ENCODE results near the gene IQCK.

Gene IQCK

GRCh38 chr16:19741354-19741753, 23.3 kb downstream of the IQCK start (continued):
- no peak for TF ChIP-seq AEBP2 (tag by site-specific recombination; IDR thresholded peaks at IDR 0.05; ENCODE audit: borderline replicate concordance)
- TF ChIP-seq ZNF660 (tag by site-specific recombination; IDR thresholded peaks at IDR 0.05): no peak
- no peak for TF ChIP-seq ZEB2 (tag by site-specific recombination; IDR thresholded peaks at IDR 0.05)
- TF ChIP-seq ZNF140 (tag by site-specific recombination; IDR thresholded peaks at IDR 0.05): no peak
- no peak for TF ChIP-seq ZNF341 (tag by site-specific recombination; IDR thresholded peaks at IDR 0.05; ENCODE audit: low read depth)
- TF ChIP-seq ZNF585B (tag by site-specific recombination; IDR thresholded peaks at IDR 0.05): no peak
- TF ChIP-seq ZNF513 (tag by site-specific recombination; IDR thresholded peaks at IDR 0.05): no peak
- no peak for TF ChIP-seq ZNF174 (tag by site-specific recombination; IDR thresholded peaks at IDR 0.05)

- Histone ChIP-seq H3K9me3 (ENCODE audit: control insufficient read depth, insufficient read depth, low read depth, low read length) (no peaks in the 10 kb centered on the region), H3K27ac (ENCODE audit: extremely low read depth, low read depth, low read length) (no peak overlapping the region), H3K4me1 (ENCODE audit: control insufficient read depth, insufficient read depth, low read length) (0 out of 2 replicates have a peak, but pooled peaks cover 2% of the 10 kb centered on the region), H3K4me3 (ENCODE audit: low read depth, low read length) (no peak overlapping the region), H3K36me3 (ENCODE audit: control insufficient read depth in 2 of 2, insufficient read depth in 1 of 2, low read length in 2 of 2) (no peaks in the 10 kb centered on the region)
- POLR2A ChIA-PET: no interaction called here
- CTCF ChIA-PET: interaction anchor here (0.7 kb wide), 1 partner anchor 40 kb away, joined by 3 read pairs; no protein-coding TSS in a partner anchor
- TF ChIP-seq ZFHX2 (tag by site-specific recombination; conservative IDR thresholded peaks at IDR 0.05) (peak; percentile 76), ZNF707 (tag by site-specific recombination; IDR thresholded peaks at IDR 0.05) (no peak), EGR2 (tag by site-specific recombination; IDR thresholded peaks at IDR 0.05; ENCODE audit: low read depth) (peak; percentile 71; the same call in 1 of the 2 replicates)
Observed at GRCh38 chr16:19743816-19744159, 25.7 kb downstream of the IQCK start.

GRCh38 chr16:19744670-19745069, 26.6 kb downstream of the IQCK start:
- no peak overlapping the region for H3K4me3 ChIP-seq (ENCODE audit: low read depth, low read length)
- H3K4me1 ChIP-seq (ENCODE audit: control insufficient read depth, insufficient read depth, low read length): 0 out of 2 replicates have a peak, but pooled peaks cover 2% of the 10 kb centered on the region
- no peak for TF ChIP-seq GLIS2 (tag by site-specific recombination; IDR thresholded peaks at IDR 0.05)
- peak; percentile 27; the same call in 1 of the 2 replicates for TF ChIP-seq PRDM6 (tag by site-specific recombination; IDR thresholded peaks at IDR 0.05)
- no peaks in the 10 kb centered on the region for H3K9me3 ChIP-seq (ENCODE audit: control insufficient read depth, insufficient read depth, low read depth, low read length)
- H3K36me3 ChIP-seq (ENCODE audit: control insufficient read depth in 2 of 2, insufficient read depth in 1 of 2, low read length in 2 of 2): no peaks in the 10 kb centered on the region
- ChIA-PET CTCF (no interaction called here), POLR2A (no interaction called here)
- H3K27ac ChIP-seq (ENCODE audit: extremely low read depth, low read depth, low read length): no peak overlapping the region

- Histone ChIP-seq H3K4me3 (ENCODE audit: low read depth, low read length) (no peak overlapping the region), H3K9me3 (ENCODE audit: control insufficient read depth, insufficient read depth, low read depth, low read length) (no peaks in the 10 kb centered on the region), H3K36me3 (ENCODE audit: control insufficient read depth in 2 of 2, insufficient read depth in 1 of 2, low read length in 2 of 2) (no peaks in the 10 kb centered on the region), H3K4me1 (ENCODE audit: control insufficient read depth, insufficient read depth, low read length) (0 out of 2 replicates have a peak, but pooled peaks cover 2% of the 10 kb centered on the region), H3K27ac (ENCODE audit: extremely low read depth, low read depth, low read length) (no peak overlapping the region)
- no peak for TF ChIP-seq ZNF645 (tag by site-specific recombination; IDR thresholded peaks at IDR 0.05)
- no peak for TF ChIP-seq ZNF138 (tag by site-specific recombination; IDR thresholded peaks at IDR 0.05; ENCODE audit: borderline replicate concordance)
- no peak for TF ChIP-seq ZNF221 (tag by site-specific recombination; IDR thresholded peaks at IDR 0.05; ENCODE audit: borderline replicate concordance)
- no peak for TF ChIP-seq ZNF704 (tag by site-specific recombination; IDR thresholded peaks at IDR 0.05)
- TF ChIP-seq ZNF16 (tag by site-specific recombination; IDR thresholded peaks at IDR 0.05; ENCODE audit: low read depth): no peak
- no peak for TF ChIP-seq ZNF785 (tag by site-specific recombination; IDR thresholded peaks at IDR 0.05)
- ChIA-PET POLR2A (no interaction called here), CTCF (no interaction called here)
Observed at GRCh38 chr16:19745286-19746010, 27.4 kb downstream of the IQCK start.

Measured in HEK293 (cell line).